GM12801 (cell line): ENCODE data around the gene MRGPRX1.

Experiments
- CTCF ChIP-seq: IDR thresholded peaks from one replicate; pipeline ENCODE4 v1.5.1; 2011; ENCODE audit warnings: control low read depth; ENCODE audit not compliant: insufficient read length; ENCODE audit errors: extremely low read depth

Gene MRGPRX1

GRCh38 chr11:18958221-18958910 lies 19.2 kb upstream of the MRGPRX1 start:
- no peak for TF ChIP-seq CTCF

- TF ChIP-seq CTCF, result no peak
Observed at GRCh38 chr11:18956630-18957029, 17.4 kb upstream of the MRGPRX1 start.

DNA sequence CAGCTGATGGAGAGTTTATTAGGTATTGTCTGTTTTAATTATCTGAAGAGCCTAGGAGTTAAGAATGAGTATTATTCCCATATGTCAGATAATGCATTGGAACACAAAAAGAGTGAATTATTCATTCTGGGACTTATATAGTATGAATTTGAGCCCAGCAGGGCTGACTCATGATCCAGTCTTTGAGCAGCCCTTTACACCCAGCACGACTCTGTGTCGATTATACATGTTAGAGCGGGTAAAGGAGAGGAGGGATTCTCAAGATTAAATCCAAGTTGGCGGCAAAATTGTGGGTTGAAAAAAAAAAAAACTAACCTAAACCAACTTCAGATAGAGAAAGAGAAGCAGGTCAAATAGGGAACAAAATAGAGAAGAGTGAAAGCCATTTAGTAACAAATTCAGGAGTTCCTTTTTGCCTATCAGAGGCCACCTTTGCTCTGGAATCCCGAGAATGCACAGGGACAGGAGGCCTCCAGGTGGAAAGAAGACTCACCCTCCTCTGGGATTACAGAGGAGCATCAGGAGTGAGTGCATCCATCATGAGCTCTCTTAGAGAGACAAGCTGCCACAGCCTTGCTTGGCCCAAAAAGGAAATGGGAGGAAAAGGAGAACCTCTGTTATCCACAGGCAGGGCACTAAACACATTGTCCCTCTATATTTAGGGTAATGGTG lies 3.1 kb downstream of the MRGPRX1 start:
- no peak for TF ChIP-seq CTCF

GRCh38 chr11:18934195-18934814 lies 4.9 kb downstream of the MRGPRX1 start:
- TF ChIP-seq CTCF, result no peak

DNA sequence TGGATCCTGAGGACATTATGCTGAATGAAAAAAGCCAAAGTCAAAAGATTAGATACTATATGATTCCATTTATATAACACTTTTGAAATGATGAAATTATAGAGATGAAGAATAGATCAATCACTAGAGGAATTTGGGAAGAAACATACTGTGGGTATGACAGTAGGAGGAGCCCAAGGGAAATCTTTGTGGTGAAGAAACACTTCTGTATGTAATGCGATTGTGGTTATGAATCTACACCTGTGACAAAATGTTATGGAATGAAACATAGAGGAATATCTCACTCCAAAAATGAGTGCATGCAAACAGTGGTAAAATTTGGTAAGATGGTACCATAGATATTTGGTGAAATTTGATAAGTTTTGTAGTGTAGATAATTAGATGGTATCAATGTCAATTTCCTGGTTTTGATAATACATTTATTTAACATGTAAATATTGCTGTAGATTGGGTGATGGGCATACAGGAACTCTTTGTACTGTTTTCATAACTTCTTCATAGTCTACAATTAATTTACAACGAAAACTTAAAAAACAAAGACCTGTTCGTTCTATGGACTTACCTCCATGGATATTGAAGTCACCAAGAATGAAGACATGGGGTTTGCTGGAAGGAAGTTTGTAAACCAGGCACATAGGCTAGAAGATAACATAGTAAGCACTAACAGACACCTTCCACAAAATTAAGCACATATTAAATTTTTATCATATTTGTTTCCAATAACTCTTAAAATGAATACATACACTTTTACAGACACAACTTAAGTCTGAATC lies 11.5 kb downstream of the MRGPRX1 start:
- TF ChIP-seq CTCF, result no peak

- no peak for TF ChIP-seq CTCF
Observed at GRCh38 chr11:18912883-18913282, 26.3 kb downstream of the MRGPRX1 start.

GRCh38 chr11:18907391-18907790 lies 31.8 kb downstream of the MRGPRX1 start:
- no peak for TF ChIP-seq CTCF
